ENCODE measurements around the gene STK11. TPM values are rescaled to one million over a fixed set of nuclear protein-coding genes. Genes with fewer than 3 reads are reported as not detected.

Gene STK11
- polyA plus RNA-seq, 1 of the 3 experiments (the other 2 are of a cell fraction) = 55.5 TPM

DNA sequence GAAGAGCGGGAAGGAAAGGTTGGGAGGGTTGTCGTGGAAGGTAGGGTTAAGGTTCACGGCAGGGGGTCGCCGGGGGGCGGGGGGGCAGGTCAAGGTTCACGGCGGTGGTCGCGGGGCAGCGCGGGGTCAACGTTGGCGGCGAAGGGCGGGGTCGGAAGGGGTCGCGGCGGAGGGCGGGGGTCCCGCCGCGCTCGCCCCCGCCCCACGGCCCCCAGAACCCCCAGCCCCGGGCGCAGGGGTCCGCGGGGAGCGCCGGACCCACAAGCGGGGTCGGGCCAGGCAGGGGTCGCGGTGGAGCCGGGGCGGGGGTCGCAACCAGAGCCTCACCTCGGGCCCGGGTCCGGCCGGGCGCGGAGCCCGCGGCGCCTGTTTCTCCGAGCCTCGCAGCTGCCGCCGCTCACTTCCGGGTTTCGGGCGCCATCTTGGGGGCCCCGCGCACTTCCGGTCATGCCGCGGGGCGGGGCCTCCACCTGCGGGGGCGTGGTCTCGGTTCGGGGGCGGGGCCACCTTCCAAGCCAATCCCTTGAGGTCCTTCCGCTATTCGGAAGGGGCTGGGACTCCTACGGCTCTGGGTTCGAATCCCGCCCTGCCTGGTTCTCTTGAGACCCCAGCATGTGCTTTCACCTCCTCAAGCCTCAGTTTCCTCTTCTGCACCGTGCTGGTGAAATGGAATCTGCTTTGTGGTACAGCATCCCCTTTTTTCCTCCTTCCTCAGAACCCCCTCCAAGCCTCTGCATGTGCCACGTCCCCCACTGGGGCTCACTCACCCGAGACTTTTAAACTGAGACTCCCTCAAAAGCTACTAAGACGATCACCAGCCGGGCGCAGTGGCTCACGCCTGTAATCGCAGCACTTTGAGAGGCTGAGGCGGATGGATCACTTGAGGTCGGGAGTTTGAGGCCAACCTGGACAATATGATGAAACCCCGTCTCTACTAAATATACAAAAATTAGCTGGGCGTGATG is 31.5 kb upstream of the STK11 start, which contains the start of gene SBNO2 (continued):
- TF ChIP-seq, protein P1, sequence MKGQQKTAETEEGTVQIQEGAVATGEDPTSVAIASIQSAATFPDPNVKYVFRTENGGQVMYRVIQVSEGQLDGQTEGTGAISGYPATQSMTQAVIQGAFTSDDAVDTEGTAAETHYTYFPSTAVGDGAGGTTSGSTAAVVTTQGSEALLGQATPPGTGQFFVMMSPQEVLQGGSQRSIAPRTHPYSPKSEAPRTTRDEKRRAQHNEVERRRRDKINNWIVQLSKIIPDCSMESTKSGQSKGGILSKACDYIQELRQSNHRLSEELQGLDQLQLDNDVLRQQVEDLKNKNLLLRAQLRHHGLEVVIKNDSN (IDR thresholded peaks at IDR 0.05; ENCODE audit: borderline replicate concordance, low read depth) = peak; percentile 79
- TF ChIP-seq GABPA (IDR thresholded peaks at IDR 0.05; ENCODE audit: low read depth) = peak; percentile 78

DNA sequence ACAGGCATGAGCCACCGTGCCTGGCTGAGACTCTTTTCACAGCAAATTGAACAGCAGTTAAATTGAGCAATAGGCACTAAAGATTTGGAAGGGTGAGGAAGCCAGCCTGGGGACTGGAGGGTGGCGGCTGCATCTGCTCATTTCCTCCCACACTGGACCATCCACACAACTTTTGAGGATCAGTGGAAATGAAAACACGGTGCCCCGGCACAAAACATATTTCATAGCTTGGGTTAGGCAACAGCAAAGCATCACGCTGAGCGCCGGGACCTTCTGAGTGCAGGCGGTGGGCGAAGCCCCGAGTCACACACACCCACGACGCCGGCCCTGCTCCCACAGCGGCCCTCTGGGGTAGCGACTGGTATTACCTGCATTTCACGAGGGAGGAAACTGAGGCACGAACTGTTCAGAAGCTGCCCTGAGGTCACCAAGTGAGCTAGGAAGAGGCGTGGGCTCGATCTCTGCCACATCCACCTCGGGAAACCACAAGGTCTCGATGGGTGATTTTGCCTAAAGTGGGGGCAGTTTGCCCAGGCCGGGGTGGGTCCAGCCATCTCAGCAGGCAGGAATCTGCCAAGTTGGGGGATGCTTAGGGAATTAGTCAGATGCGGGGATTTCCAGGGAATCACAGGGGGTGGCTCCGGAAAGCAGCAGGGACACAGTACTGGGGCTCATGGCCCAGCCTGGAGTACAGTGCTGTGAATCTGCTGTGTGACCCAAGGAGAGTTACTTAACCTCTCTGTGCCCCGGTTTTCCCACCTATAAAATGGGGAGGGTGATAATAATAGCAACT is 28.1 kb upstream of the STK11 start:
- H3K36me3 ChIP-seq (replicated peaks in 1 of 2; ENCODE audit: control insufficient read depth in 1 of 2, insufficient read depth in 2 of 2, low read length in 1 of 2) = no peaks in the 10 kb centered on the region
- TF ChIP-seq ZBTB33 (IDR thresholded peaks at IDR 0.05; ENCODE audit: borderline replicate concordance, low read depth) (0 out of 2 replicates have a peak, but pooled peaks have one; percentile 44), MEF2A (IDR thresholded peaks at IDR 0.05; ENCODE audit: borderline replicate concordance, low read depth) (no peak), NFIC (IDR thresholded peaks at IDR 0.05; ENCODE audit: borderline replicate concordance) (peak; percentile 79; the same call in 1 of the 2 replicates), EZH2phosphoT487 (IDR thresholded peaks at IDR 0.05; ENCODE audit: borderline replicate concordance, low read depth) (no peak), TCF12 (IDR thresholded peaks at IDR 0.05) (peak; percentile 73), TEAD4 (IDR thresholded peaks at IDR 0.05; ENCODE audit: borderline replicate concordance, insufficient read depth) (peak; percentile 92), FOSL2 (IDR thresholded peaks at IDR 0.05; ENCODE audit: borderline replicate concordance, low read depth) (peak; percentile 92; the same call in 1 of the 2 replicates), ELF1 (IDR thresholded peaks at IDR 0.05) (peak; percentile 32; the same call in 1 of the 2 replicates), EP300 (IDR thresholded peaks at IDR 0.05; ENCODE audit: borderline replicate concordance in 1 of 2, low read depth in 1 of 2, low read length in 1 of 2) (peak in 1 of 2 experiments; percentile 77; a peak in 1 of 4 replicates), JUND (IDR thresholded peaks at IDR 0.05) (peak; percentile 90; the same call in 1 of the 2 replicates), FOXJ3 (CRISPR knock-in tag; IDR thresholded peaks at IDR 0.05) (no peak), CHD2 (IDR thresholded peaks at IDR 0.05; ENCODE audit: low read length, partially characterized antibody) (no peak), YY1 (IDR thresholded peaks at IDR 0.05; ENCODE audit: low read depth) (no peak), POLR2AphosphoS5 (IDR thresholded peaks at IDR 0.05; ENCODE audit: low read depth, low read length) (no peak; the same call in 1 of the 2 replicates)
- TF ChIP-seq, protein P2, sequence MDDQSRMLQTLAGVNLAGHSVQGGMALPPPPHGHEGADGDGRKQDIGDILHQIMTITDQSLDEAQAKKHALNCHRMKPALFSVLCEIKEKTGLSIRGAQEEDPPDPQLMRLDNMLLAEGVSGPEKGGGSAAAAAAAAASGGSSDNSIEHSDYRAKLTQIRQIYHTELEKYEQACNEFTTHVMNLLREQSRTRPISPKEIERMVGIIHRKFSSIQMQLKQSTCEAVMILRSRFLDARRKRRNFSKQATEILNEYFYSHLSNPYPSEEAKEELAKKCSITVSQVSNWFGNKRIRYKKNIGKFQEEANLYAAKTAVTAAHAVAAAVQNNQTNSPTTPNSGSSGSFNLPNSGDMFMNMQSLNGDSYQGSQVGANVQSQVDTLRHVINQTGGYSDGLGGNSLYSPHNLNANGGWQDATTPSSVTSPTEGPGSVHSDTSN (IDR thresholded peaks at IDR 0.05) = peak; percentile 40
- TF ChIP-seq, protein P3, sequence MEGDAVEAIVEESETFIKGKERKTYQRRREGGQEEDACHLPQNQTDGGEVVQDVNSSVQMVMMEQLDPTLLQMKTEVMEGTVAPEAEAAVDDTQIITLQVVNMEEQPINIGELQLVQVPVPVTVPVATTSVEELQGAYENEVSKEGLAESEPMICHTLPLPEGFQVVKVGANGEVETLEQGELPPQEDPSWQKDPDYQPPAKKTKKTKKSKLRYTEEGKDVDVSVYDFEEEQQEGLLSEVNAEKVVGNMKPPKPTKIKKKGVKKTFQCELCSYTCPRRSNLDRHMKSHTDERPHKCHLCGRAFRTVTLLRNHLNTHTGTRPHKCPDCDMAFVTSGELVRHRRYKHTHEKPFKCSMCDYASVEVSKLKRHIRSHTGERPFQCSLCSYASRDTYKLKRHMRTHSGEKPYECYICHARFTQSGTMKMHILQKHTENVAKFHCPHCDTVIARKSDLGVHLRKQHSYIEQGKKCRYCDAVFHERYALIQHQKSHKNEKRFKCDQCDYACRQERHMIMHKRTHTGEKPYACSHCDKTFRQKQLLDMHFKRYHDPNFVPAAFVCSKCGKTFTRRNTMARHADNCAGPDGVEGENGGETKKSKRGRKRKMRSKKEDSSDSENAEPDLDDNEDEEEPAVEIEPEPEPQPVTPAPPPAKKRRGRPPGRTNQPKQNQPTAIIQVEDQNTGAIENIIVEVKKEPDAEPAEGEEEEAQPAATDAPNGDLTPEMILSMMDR (IDR thresholded peaks at IDR 0.05) = peak; percentile 22; the same call in 1 of the 2 replicates
- TF ChIP-seq, protein P4, sequence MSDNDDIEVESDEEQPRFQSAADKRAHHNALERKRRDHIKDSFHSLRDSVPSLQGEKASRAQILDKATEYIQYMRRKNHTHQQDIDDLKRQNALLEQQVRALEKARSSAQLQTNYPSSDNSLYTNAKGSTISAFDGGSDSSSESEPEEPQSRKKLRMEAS (IDR thresholded peaks at IDR 0.05; ENCODE audit: low read depth) = peak; percentile 59; the same call in 1 of the 2 replicates
- H3K9me3 ChIP-seq = no peaks in the 10 kb centered on the region
- H3K27me3 ChIP-seq (ENCODE audit: insufficient read depth) = no peaks in the 10 kb centered on the region
- H3F3A ChIP-seq (replicated peaks; ENCODE audit: insufficient read depth) = peaks cover 20% of the 10 kb centered on the region
- 14% methylated on average over 17 of the region's 25 CpGs for WGBS (ENCODE audit: low lambda C conversion rate)
- H3K9me2 ChIP-seq = no peaks in the 10 kb centered on the region
- H3K27ac ChIP-seq (ENCODE audit: low read depth in 2 of 2, low read length in 1 of 2) = peak overlapping the region in 1 of 2 experiments; percentile 67; a peak in 2 of 4 replicates
- no peaks in the 10 kb centered on the region for H4K20me1 ChIP-seq (ENCODE audit: insufficient read depth)
- no peak for DNase-seq
- H3K4me1 ChIP-seq (ENCODE audit: control insufficient read depth in 1 of 2, insufficient read depth in 2 of 2, low read depth in 1 of 2, low read length in 1 of 2) = peaks cover 5 to 13% of the 10 kb centered on the region in 2 experiments; a peak in 2 of 4 replicates
- H3K4me2 ChIP-seq = peak overlapping the region; percentile 41; the same call in 1 of the 2 replicates
- POLR2A ChIA-PET = no interaction called here
- no peak overlapping the region for H3K4me3 ChIP-seq (ENCODE audit: low read depth in 2 of 2, low read length in 1 of 2)
- CTCF ChIA-PET = interaction anchor here (1.5 to 4.5 kb wide), 3 partner anchors 17 to 65 kb away, joined by 3 to 23 read pairs (median 5); no protein-coding TSS in a partner anchor
- peaks cover 21% of the 10 kb centered on the region for H3K79me2 ChIP-seq (ENCODE audit: insufficient read depth)
- H3K9ac ChIP-seq = peak overlapping the region; percentile 50; the same call in 1 of the 2 replicates
- H2AFZ ChIP-seq (ENCODE audit: low read depth) = peak overlapping the region; percentile 20; the same call in 1 of the 2 replicates

Data from SK-N-SH (cell line).